NOMO-1 (cell line): ENCODE data around the gene PDE4D.
"Not testable (repeated sequence)": the region's sequence is repeated elsewhere in the genome, so short reads cannot be mapped to it uniquely, and the experiment has no call there.

Source experiments
- DNase-seq, 2 experiments: peaks; one replicate each; lab custom pipeline; 2025; ENCODE audit not compliant: unreplicated experiment in 2 of 2; lab: John Stamatoyannopoulos, UW

PDE4D gene

GRCh38 chr5:59587489-59588337 is 305.8 kb downstream of the PDE4D start:
- DNase-seq = no peak

GRCh38 chr5:59586841-59587240 is 306.7 kb downstream of the PDE4D start:
- no peak for DNase-seq

- DNase-seq = no peak
Measured at GRCh38 chr5:59584858-59585846, 308.4 kb downstream of the PDE4D start.

GRCh38 chr5:59583810-59584562 is 309.5 kb downstream of the PDE4D start:
- DNase-seq = no peak

GRCh38 chr5:59583151-59583809 is 310.2 kb downstream of the PDE4D start:
- no peak for DNase-seq

GRCh38 chr5:59582746-59583145 is 310.8 kb downstream of the PDE4D start:
- no peak for DNase-seq

GRCh38 chr5:59579824-59580167 is 313.7 kb downstream of the PDE4D start:
- no peak for DNase-seq

GRCh38 chr5:59579101-59579823 is 314.3 kb downstream of the PDE4D start:
- no peak for DNase-seq

- DNase-seq = no peak
Measured at GRCh38 chr5:59577485-59577884, 316.0 kb downstream of the PDE4D start.

- DNase-seq = no peak
Measured at GRCh38 chr5:59575648-59576445, 317.7 kb downstream of the PDE4D start.

GRCh38 chr5:59573509-59573908 is 320.0 kb downstream of the PDE4D start:
- DNase-seq = not testable (repeated sequence)

- no peak for DNase-seq
Measured at GRCh38 chr5:59571067-59571466, 322.5 kb downstream of the PDE4D start.

- no peak for DNase-seq
Measured at GRCh38 chr5:59569608-59570334, 323.8 kb downstream of the PDE4D start.

GRCh38 chr5:59569158-59569557 is 324.4 kb downstream of the PDE4D start:
- no peak for DNase-seq

GRCh38 chr5:59568161-59568560 is 325.4 kb downstream of the PDE4D start:
- DNase-seq = no peak

GRCh38 chr5:59565551-59565950 is 328.0 kb downstream of the PDE4D start:
- no peak for DNase-seq

GRCh38 chr5:59564895-59565294 is 328.6 kb downstream of the PDE4D start:
- DNase-seq = no peak

GRCh38 chr5:59562756-59563389 is 330.7 kb downstream of the PDE4D start:
- peak in 1 of 2 experiments; percentile 2 for DNase-seq
